Measurements from ENCODE around the gene HAUS3. TPM values are rescaled to one million over a fixed set of nuclear protein-coding genes. Genes with fewer than 3 reads are reported as not detected.

HAUS3 gene
- polyA plus RNA-seq, 3 donors = 4.4 to 5.5 (median 5.0) TPM

GRCh38 chr4:2272026-2272827, 30.3 kb upstream of the HAUS3 start:
- Histone ChIP-seq H3K27ac (ENCODE audit: low read depth in 1 of 2, low read length in 2 of 2) (no peak overlapping the region), H4K20me1 (ENCODE audit: insufficient read depth, low read length) (no peaks in the 10 kb centered on the region), H3K4me2 (replicated peaks; ENCODE audit: extremely low read depth, low read length, poor library complexity, severe bottlenecking) (no peak overlapping the region), H3K36me3 (replicated peaks in 1 of 2; ENCODE audit: control insufficient read depth in 1 of 2, insufficient read depth in 2 of 2, low read length in 2 of 2) (no peaks in the 10 kb centered on the region), H3K79me2 (ENCODE audit: insufficient read depth, low read length) (no peaks in the 10 kb centered on the region), H3K9ac (ENCODE audit: insufficient read depth, low read length, poor library complexity, severe bottlenecking) (no peak overlapping the region), H3K9me3 (replicated peaks in 1 of 2; ENCODE audit: control insufficient read depth in 1 of 2, insufficient read depth in 1 of 2, low read length in 2 of 2) (no peaks in the 10 kb centered on the region), H3K27me3 (ENCODE audit: control insufficient read depth in 2 of 2, insufficient read depth in 2 of 2, low read length in 2 of 2) (no peaks in the 10 kb centered on the region), H3K4me1 (ENCODE audit: control insufficient read depth in 1 of 2, insufficient read depth in 2 of 2, low read length in 2 of 2) (no peaks in the 10 kb centered on the region), H3K4me3 (replicated peaks in 1 of 3; ENCODE audit: low read depth in 2 of 3, low read length in 3 of 3) (no peak overlapping the region), H2AFZ (ENCODE audit: insufficient read depth, low read depth, low read length, poor library complexity, severe bottlenecking) (no peak overlapping the region)
- H3K36me3 Mint-ChIP-seq = no peaks in the 10 kb centered on the region
- no peak overlapping the region for H3K4me3 Mint-ChIP-seq
- no peaks in the 10 kb centered on the region for H3K4me1 Mint-ChIP-seq
- peaks cover 0 to 1% (median 0%) of the 10 kb centered on the region in 3 donors for H3K27me3 Mint-ChIP-seq (ENCODE audit: low read depth in 3 of 3)
- DNase-seq = no peak
- H3K9me3 Mint-ChIP-seq = no peaks in the 10 kb centered on the region
- intact Hi-C loops (cut with micrococcal nuclease) = no loop called here
- 91% methylated on average over 13 of the region's 25 CpGs for WGBS (ENCODE audit: insufficient coverage)
- no peak overlapping the region for H3K27ac Mint-ChIP-seq
- TF ChIP-seq CTCF (IDR thresholded peaks at IDR 0.05) = no peak

- 95% methylated on average over 22 of the region's 27 CpGs for WGBS (ENCODE audit: insufficient coverage)
These were observed 29.5 kb upstream of the HAUS3 start for GRCh38 chr4:2271279-2272025.

More at GRCh38 chr4:2271279-2272025, 29.5 kb upstream of the HAUS3 start:
- Histone ChIP-seq H3K4me2 (replicated peaks; ENCODE audit: extremely low read depth, low read length, poor library complexity, severe bottlenecking) (no peak overlapping the region), H2AFZ (ENCODE audit: insufficient read depth, low read depth, low read length, poor library complexity, severe bottlenecking) (no peak overlapping the region), H3K4me1 (ENCODE audit: control insufficient read depth in 1 of 2, insufficient read depth in 2 of 2, low read length in 2 of 2) (no peaks in the 10 kb centered on the region), H3K27ac (ENCODE audit: low read depth in 1 of 2, low read length in 2 of 2) (no peak overlapping the region), H4K20me1 (ENCODE audit: insufficient read depth, low read length) (no peaks in the 10 kb centered on the region), H3K9me3 (replicated peaks in 1 of 2; ENCODE audit: control insufficient read depth in 1 of 2, insufficient read depth in 1 of 2, low read length in 2 of 2) (no peaks in the 10 kb centered on the region), H3K9ac (ENCODE audit: insufficient read depth, low read length, poor library complexity, severe bottlenecking) (no peak overlapping the region), H3K79me2 (ENCODE audit: insufficient read depth, low read length) (no peaks in the 10 kb centered on the region), H3K27me3 (ENCODE audit: control insufficient read depth in 2 of 2, insufficient read depth in 2 of 2, low read length in 2 of 2) (no peaks in the 10 kb centered on the region), H3K4me3 (replicated peaks in 1 of 3; ENCODE audit: low read depth in 2 of 3, low read length in 3 of 3) (no peak overlapping the region), H3K36me3 (replicated peaks in 1 of 2; ENCODE audit: control insufficient read depth in 1 of 2, insufficient read depth in 2 of 2, low read length in 2 of 2) (no peaks in the 10 kb centered on the region)
- intact Hi-C loops (cut with micrococcal nuclease) = no loop called here
- Mint-ChIP-seq H3K4me1 (no peaks in the 10 kb centered on the region), H3K36me3 (no peaks in the 10 kb centered on the region), H3K27ac (no peak overlapping the region), H3K9me3 (no peaks in the 10 kb centered on the region), H3K4me3 (no peak overlapping the region), H3K27me3 (ENCODE audit: low read depth in 3 of 3) (peaks cover 0 to 1% (median 0%) of the 10 kb centered on the region in 3 donors)
- TF ChIP-seq CTCF (IDR thresholded peaks at IDR 0.05) = no peak
- no peak for DNase-seq
